Glomerular visceral epithelial cell (primary cell): Measurements from ENCODE around the gene WNT9A.
"Not testable (repeated sequence)": the region's sequence is repeated elsewhere in the genome, so short reads cannot be mapped to it uniquely, and the experiment has no call there.

ENCODE experiments used
- DNase-seq: peaks from one replicate; pipeline ENCODE4 v3.0.0-alpha.2; 2016; ENCODE audit errors: extremely low spot score

WNT9A gene

GRCh38 chr1:227910511-227911153 lies 37.1 kb downstream of the WNT9A start:
- DNase-seq, result no peak

DNA sequence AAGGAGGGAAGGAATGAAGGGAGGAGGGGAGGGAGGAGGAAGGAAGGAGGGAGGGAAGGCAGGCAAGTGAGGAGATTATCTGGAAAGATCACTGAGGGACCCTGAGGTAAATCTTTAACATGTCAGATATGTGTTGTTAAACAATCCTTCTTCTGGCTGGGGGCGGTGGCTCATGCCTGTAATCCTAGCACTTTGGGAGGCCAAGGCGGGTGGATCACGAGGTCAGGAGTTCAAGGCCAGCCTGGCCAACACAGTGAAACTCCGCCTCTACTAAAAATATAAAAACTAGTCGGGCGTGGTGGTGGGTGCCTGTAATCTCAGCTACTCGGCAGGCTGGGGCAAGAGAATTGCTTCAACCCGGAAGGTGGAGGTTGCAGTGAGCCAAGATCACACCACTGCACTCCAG lies 37.8 kb downstream of the WNT9A start:
- not testable (repeated sequence) for DNase-seq

GRCh38 chr1:227909188-227909587 lies 38.5 kb downstream of the WNT9A start:
- DNase-seq, result no peak

- DNase-seq, result no peak
Measured at GRCh38 chr1:227908359-227908758, 39.4 kb downstream of the WNT9A start.

DNA sequence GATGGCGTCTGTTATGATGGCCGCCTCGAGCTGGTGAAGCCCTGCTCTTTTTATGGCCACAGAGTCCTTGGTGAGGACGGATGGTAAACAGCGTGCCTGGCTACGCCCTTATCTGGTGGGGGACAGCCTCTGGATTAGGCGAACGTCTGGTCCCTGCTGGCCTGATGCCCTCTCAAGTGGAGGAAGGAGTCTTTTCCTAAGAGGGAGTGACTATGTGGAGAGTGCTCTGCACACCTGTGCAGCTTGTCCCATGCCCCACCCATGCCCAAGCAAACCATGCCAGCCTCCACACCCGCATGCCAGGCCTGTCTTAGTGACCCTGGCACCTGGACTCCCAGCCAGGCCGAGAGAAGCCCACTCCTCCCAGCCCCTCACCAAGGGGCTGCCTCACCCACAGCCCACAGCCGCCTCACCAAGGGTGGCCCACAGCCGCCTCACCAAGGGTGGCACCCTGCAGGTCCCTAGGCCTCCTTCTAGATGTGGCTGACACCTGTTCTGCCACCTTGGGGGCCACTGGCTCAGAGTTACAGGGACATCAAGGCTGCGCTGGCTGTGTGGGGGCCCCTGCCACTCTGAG lies 40.2 kb downstream of the WNT9A start:
- DNase-seq, result no peak

- no peak for DNase-seq
Measured at GRCh38 chr1:227906550-227907071, 41.1 kb downstream of the WNT9A start.

- no peak for DNase-seq
Measured at GRCh38 chr1:227905573-227906487, 41.9 kb downstream of the WNT9A start.

GRCh38 chr1:227904541-227905335 lies 43.0 kb downstream of the WNT9A start:
- no peak for DNase-seq

- DNase-seq, result no peak
Measured at GRCh38 chr1:227903614-227904501, 43.9 kb downstream of the WNT9A start.

GRCh38 chr1:227903061-227903521 lies 44.6 kb downstream of the WNT9A start:
- DNase-seq, result no peak

DNA sequence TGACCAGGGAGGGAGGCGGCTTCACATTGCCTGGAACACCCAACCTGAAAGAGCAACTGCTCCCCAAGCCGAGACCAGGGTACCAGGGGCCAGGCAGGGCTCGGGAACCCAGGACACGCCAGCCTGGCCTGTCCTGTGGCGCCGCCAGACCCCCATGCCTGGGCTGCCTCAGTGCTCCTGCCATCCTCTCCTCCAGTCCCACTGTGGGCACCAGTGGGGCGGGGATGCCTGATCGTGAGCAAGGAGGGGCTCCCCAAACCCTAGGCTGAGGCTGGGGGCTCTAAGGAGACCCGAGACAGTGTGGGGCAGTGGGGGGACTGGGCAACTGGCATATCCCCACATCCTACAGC lies 45.1 kb downstream of the WNT9A start:
- no peak for DNase-seq

GRCh38 chr1:227901906-227902640 lies 45.7 kb downstream of the WNT9A start:
- peak; percentile 18 for DNase-seq

GRCh38 chr1:227901239-227901905 lies 46.4 kb downstream of the WNT9A start:
- no peak for DNase-seq

DNA sequence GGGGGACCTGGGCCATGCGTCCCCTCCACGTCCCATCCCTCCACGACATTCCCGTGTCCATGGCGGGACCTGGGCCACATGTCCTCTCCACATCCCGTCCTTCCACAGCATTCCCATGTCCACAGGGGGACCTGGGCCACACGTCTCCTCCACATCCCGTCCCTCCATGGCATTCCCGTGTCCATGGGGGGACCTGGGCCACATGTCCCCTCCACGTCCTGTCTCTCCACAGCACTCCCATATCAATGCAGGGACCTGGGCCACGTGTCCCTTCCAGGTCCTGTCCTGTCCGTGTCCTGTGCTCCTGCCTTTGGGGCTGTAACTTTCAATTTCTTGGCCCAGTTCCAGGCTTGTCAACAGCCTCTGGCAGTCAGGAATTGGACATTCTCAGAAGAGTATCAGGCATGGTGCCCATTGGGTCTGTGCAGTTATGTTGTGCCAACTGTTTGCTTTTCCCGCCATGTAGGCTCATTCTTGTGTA lies 47.1 kb downstream of the WNT9A start:
- DNase-seq, result no peak

DNA sequence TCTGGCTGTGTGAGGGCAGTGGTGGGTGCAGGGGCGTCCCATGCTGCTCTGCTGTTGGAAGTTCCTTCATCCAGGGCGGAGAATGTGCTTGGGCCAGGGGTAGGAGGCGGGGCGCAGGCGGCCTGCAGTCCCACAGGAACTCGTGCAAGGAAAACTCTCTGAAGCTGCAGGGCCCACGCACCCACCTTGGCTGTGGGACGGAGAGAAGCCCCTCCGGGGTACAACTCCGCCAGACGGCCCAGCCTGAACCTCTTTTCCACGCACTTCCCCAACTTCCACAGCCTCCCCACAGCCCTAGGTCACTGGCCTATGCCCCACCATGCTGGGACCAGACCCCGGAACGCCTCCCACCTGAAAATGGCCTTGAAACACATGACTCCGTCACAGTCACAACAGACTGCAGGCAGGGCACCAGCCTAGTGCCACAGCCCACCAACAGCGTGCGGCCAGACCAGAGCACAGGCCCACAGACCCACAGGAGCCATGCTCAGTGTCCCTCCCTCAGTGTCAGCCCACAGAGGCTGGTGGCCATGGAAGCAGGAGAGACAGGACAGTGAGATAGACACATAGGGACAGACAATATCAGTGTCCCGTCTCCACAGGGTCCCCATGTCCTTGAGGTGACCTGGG lies 47.8 kb downstream of the WNT9A start:
- no peak for DNase-seq

DNA sequence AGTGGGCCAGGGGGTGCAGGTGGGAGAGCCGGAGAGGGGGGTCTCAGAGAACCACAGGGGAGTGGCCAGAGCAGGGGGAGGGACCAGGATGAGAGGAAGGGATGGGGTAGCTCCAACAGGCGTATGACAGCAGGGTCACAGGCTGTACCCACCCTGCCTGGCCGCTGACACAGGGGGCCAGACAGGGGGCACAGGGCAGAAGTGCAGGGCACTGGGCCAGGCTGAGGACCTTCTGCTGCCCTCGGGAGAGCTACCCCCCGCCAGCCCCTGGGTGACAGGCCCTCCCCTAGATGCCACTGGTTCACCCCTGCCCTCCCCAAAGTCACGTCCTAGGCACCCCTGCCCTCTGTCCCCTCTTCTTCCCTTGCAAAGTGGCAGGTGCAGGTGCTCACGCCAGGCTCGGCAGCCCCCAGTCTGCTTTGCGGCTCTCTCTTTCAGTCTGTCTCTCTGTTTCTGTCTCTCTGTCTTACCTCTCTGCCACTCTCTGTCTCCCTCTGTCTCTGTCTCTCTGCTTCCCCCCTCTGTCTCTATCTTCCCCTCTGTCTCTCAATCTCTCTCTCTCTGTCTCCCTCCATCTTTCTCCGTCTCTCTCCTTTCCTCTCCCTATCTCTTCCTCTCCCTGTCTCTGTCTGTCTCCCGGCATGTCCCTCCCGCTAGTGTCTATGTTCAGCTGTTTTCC lies 48.5 kb downstream of the WNT9A start:
- DNase-seq, result no peak

DNA sequence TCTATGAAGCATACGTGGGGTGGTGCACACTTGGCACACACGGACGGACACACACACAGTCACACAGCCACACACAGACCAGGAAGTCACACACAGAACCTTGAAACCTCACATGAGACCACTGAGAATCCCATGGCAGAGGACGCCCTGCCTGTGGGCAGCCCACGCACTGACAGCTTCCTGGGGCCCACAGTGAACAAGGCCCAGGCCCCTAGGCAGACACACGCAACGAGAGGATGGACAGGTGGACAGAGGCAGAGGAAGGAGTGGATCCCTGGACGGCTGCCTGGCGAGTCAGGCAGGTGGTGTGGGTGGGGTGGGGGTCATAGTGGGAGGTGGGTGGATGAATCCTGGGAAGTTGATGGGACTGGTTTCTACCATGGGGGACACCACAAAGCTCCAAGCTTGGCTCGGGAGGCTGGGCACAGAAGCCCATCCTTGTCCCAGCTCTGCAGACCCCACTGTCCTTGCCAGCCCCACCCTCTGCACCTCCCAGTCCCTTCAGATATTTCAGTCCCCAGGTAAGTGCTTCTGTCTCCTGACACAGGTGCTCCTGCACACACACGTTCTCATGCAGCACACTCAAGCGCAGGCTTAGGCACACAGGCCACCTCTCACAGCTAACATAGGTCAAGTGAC lies 49.1 kb downstream of the WNT9A start:
- no peak for DNase-seq
